ENCODE measurements around the gene NPHP3. TPM values are rescaled to one million over a fixed set of nuclear protein-coding genes. Genes with fewer than 3 reads are reported as not detected.
"Not testable (repeated sequence)": the region's sequence is repeated elsewhere in the genome, so short reads cannot be mapped to it uniquely, and the experiment has no call there.

NPHP3 gene
- total and polyA plus RNA-seq, 7 experiments from 2014 or later: 5.0 to 78.9 (median 21.8) TPM

DNA sequence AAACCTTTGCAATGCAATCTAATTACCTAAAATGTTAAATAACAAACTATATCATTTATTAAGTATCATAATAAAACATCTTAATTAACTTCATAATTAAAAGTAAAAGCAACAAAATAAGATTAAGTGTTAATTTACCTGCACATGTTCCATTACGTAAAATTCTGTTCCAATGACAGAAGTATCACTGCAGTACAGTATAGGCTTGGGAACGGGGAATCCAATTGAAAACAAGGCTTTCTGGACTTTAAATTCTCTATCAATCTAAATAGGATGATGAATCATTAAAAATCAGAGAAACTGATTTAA, 79.7 kb downstream of the NPHP3 start:
- DNase-seq: no peak
- H3K27me3 Mint-ChIP-seq: no peaks in the 10 kb centered on the region
- no peaks in the 10 kb centered on the region for H3K9me3 Mint-ChIP-seq
- ATAC-seq: no peak
- ChIA-PET CTCF (interaction anchor here (0.6 to 2.2 kb wide), 10 partner anchors 11 to 291 kb away, joined by 3 to 11 read pairs (median 4); no protein-coding TSS in a partner anchor), POLR2A (no interaction called here)
- H3K4me1 Mint-ChIP-seq: peaks cover 0 to 15% (median 3%) of the 10 kb centered on the region in 7 donors
- Histone ChIP-seq H3K27me3 (ENCODE audit: control insufficient read depth in 2 of 2, insufficient read depth in 2 of 2, low read length in 2 of 2) (no peaks in the 10 kb centered on the region), H3K9me3 (ENCODE audit: control insufficient read depth in 2 of 3, low read length in 3 of 3) (no peaks in the 10 kb centered on the region), H3K4me3 (ENCODE audit: low read length) (no peak overlapping the region), H3K4me1 (ENCODE audit: control insufficient read depth in 2 of 2, insufficient read depth in 2 of 2, low read length in 2 of 2) (no peaks in the 10 kb centered on the region), H3K36me3 (ENCODE audit: control insufficient read depth in 2 of 3, insufficient read depth in 3 of 3, low read length in 3 of 3) (peaks cover 7 to 21% (median 11%) of the 10 kb centered on the region in 3 experiments), H3K27ac (ENCODE audit: low read depth, low read length) (no peak overlapping the region)
- H3K4me3 Mint-ChIP-seq: no peak overlapping the region
- no peak overlapping the region for H3K27ac Mint-ChIP-seq
- H3K36me3 Mint-ChIP-seq: peaks cover 3 to 18% (median 13%) of the 10 kb centered on the region in 5 donors
- intact Hi-C loops (cut with micrococcal nuclease): loop anchor here (1.0 to 5.0 kb wide), 3 partner anchors 106 to 385 kb away; no protein-coding TSS in a partner anchor

DNA sequence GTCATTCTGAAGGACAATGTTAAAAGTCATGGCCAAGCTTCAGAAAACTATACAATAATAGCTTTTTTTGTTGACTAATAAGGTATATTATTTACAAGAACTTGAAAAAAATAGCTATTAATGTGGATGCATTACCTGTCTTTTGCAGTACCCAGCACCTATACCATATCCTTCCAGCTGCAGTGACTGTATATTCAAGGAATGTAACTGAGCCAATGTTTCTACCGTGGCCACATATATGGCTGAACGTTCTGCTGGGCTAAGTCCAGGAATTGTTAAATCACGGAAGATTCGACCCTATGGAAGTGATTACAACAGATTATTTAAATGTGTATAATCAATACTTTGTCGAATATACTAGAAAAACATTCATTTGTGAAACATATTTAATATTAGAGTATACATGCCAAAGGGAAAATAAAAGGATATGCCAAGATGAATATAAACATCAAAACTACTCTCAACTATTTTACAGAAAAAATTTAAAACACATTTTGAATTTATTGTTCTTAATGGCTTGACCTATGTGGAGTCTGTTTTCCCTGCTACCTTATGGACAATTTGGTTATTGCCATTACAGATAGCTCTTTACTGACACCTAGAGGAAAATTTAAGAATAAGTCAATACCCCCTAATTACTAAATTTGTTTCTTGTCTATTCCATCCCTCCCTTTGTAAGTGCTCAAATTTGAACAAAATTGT, 80.2 kb downstream of the NPHP3 start:
- no peaks in the 10 kb centered on the region for H3K27me3 Mint-ChIP-seq

DNA sequence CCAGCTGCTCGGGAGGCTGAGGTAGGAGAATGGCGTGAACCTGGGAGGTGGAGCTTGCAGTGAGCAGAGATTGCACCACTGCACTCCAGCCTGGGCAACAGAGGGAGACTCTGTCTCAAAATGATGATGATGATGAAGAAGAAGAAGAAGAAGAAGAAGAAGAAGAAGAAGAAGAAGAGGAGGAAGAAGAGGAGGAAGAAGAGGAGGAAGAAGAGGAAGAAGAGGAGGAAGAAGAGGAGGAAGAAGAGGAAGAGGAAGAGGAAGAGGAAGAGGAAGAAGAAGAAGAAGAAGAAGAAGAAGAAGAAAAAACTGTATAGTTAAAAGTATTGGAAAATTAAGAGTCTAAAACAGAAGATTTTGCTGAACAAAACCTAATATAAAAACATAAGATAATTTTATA, 80.8 kb downstream of the NPHP3 start:
- intact Hi-C loops (cut with micrococcal nuclease): loop anchor here in 1 of 2 donors (5.0 kb wide), 1 partner anchor 384 kb away; no protein-coding TSS in a partner anchor
- H3K4me1 Mint-ChIP-seq; H3K4me3 Mint-ChIP-seq; H3K27ac ChIP-seq (ENCODE audit: low read depth, low read length); H3K27me3 ChIP-seq (ENCODE audit: control insufficient read depth in 2 of 2, insufficient read depth in 2 of 2, low read length in 2 of 2); H3K27ac Mint-ChIP-seq; H3K9me3 ChIP-seq (ENCODE audit: control insufficient read depth in 2 of 3, low read length in 3 of 3); H3K4me1 ChIP-seq (ENCODE audit: control insufficient read depth in 2 of 2, insufficient read depth in 2 of 2, low read length in 2 of 2); H3K9me3 Mint-ChIP-seq; DNase-seq; ATAC-seq; POLR2A ChIA-PET; H3K4me3 ChIP-seq (ENCODE audit: low read length); H3K27me3 Mint-ChIP-seq: not testable (repeated sequence)
- H3K36me3 ChIP-seq (ENCODE audit: control insufficient read depth in 2 of 3, insufficient read depth in 3 of 3, low read length in 3 of 3): peaks cover 7 to 25% (median 11%) of the 10 kb centered on the region in 3 experiments
- CTCF ChIA-PET: interaction anchor here (0.8 to 2.2 kb wide), 6 partner anchors 12 to 290 kb away, joined by 3 to 10 read pairs (median 4); no protein-coding TSS in a partner anchor
- peaks cover 4 to 27% (median 21%) of the 10 kb centered on the region in 5 donors for H3K36me3 Mint-ChIP-seq

More for the DNA sequence above, 80.2 kb downstream of the NPHP3 start:
- ChIA-PET CTCF (interaction anchor here (0.6 to 2.2 kb wide), 10 partner anchors 11 to 290 kb away, joined by 3 to 11 read pairs (median 4); no protein-coding TSS in a partner anchor), POLR2A (no interaction called here)
- Histone ChIP-seq H3K27me3 (ENCODE audit: control insufficient read depth in 2 of 2, insufficient read depth in 2 of 2, low read length in 2 of 2) (no peaks in the 10 kb centered on the region), H3K36me3 (ENCODE audit: control insufficient read depth in 2 of 3, insufficient read depth in 3 of 3, low read length in 3 of 3) (peaks cover 7 to 21% (median 11%) of the 10 kb centered on the region in 3 experiments), H3K9me3 (ENCODE audit: control insufficient read depth in 2 of 3, low read length in 3 of 3) (no peaks in the 10 kb centered on the region), H3K27ac (ENCODE audit: low read depth, low read length) (no peak overlapping the region), H3K4me1 (ENCODE audit: control insufficient read depth in 2 of 2, insufficient read depth in 2 of 2, low read length in 2 of 2) (no peaks in the 10 kb centered on the region), H3K4me3 (ENCODE audit: low read length) (no peak overlapping the region)
- peaks cover 4 to 22% (median 17%) of the 10 kb centered on the region in 5 donors for H3K36me3 Mint-ChIP-seq
- intact Hi-C loops (cut with micrococcal nuclease): loop anchor here (1.0 to 5.0 kb wide), 3 partner anchors 106 to 385 kb away; no protein-coding TSS in a partner anchor
- H3K4me3 Mint-ChIP-seq: no peak overlapping the region
- no peak overlapping the region for H3K27ac Mint-ChIP-seq
- DNase-seq (peak in 5 of 9 donors; percentile 17 to 45 (median 36)), ATAC-seq (peak; percentile 67)
- H3K9me3 Mint-ChIP-seq: no peaks in the 10 kb centered on the region
- H3K4me1 Mint-ChIP-seq: peaks cover 0 to 11% (median 3%) of the 10 kb centered on the region in 7 donors

DNA sequence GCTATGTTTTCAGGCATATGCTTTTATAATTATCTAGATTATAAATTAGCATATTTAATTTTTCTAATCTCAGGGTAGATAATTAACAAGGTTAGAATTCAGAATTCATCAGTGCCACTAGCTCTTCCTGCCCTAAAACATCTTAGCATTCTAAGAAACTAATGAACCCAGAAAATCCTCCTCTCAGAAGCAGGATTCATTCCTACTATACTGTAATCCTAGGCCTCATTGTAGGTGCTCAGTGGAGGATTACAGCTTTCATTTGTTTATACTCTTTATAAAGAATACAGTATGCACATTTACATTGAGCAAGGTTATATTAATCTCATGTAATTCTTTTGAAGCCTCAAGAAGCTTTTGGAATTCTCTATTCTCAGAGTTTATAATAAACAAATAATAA, 83.5 kb downstream of the NPHP3 start:
- Mint-ChIP-seq H3K4me1 (peaks cover 0 to 3% (median 0%) of the 10 kb centered on the region in 7 donors), H3K27me3 (no peaks in the 10 kb centered on the region), H3K36me3 (peaks cover 4 to 38% (median 32%) of the 10 kb centered on the region in 5 donors), H3K9me3 (peaks cover 0 to 2% (median 0%) of the 10 kb centered on the region in 11 donors), H3K27ac (no peak overlapping the region), H3K4me3 (no peak overlapping the region)
- Histone ChIP-seq H3K27ac (ENCODE audit: low read depth, low read length) (no peak overlapping the region), H3K4me1 (ENCODE audit: control insufficient read depth in 2 of 2, insufficient read depth in 2 of 2, low read length in 2 of 2) (no peaks in the 10 kb centered on the region), H3K4me3 (ENCODE audit: low read length) (no peak overlapping the region), H3K27me3 (ENCODE audit: control insufficient read depth in 2 of 2, insufficient read depth in 2 of 2, low read length in 2 of 2) (no peaks in the 10 kb centered on the region), H3K36me3 (ENCODE audit: control insufficient read depth in 2 of 3, insufficient read depth in 3 of 3, low read length in 3 of 3) (peaks cover 7 to 26% (median 11%) of the 10 kb centered on the region in 3 experiments), H3K9me3 (ENCODE audit: control insufficient read depth in 2 of 3, low read length in 3 of 3) (no peaks in the 10 kb centered on the region)
- intact Hi-C loops (cut with micrococcal nuclease): no loop called here
- CTCF ChIA-PET: interaction anchor here (1.4 kb wide), 1 partner anchor 105 kb away, joined by 6 read pairs; no protein-coding TSS in a partner anchor
- POLR2A ChIA-PET: no interaction called here
- ATAC-seq (no peak), DNase-seq (no peak)

DNA sequence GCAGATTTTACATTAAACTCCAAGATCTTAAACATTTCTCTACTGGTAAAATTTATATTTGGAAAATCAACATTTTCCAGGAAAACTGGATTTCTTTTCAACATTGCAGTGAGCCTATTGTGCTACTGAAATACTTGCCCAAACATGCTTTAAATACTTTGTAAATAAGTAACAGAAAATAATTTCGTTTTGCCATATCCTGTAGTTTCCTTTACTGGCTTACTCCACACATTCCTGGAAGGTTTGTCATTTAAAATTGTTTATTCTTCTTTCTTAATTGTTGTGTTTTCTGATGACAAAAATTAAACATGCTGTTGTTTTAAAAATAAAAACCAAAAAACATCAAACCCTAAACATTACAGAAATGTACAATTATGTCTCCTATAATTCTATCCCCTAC, 84.6 kb downstream of the NPHP3 start:
- ChIA-PET CTCF (no interaction called here), POLR2A (no interaction called here)
- no peak for ATAC-seq
- H3K9me3 ChIP-seq (ENCODE audit: control insufficient read depth in 2 of 3, low read length in 3 of 3): no peaks in the 10 kb centered on the region
- H3K9me3 Mint-ChIP-seq: peaks cover 0 to 2% (median 0%) of the 10 kb centered on the region in 11 donors
- H3K4me3 ChIP-seq (ENCODE audit: low read length): no peak overlapping the region
- no peaks in the 10 kb centered on the region for H3K4me1 ChIP-seq (ENCODE audit: control insufficient read depth in 2 of 2, insufficient read depth in 2 of 2, low read length in 2 of 2)
- H3K4me1 Mint-ChIP-seq: peaks cover 0 to 3% (median 0%) of the 10 kb centered on the region in 7 donors
- no peak overlapping the region for H3K27ac Mint-ChIP-seq
- no peaks in the 10 kb centered on the region for H3K27me3 ChIP-seq (ENCODE audit: control insufficient read depth in 2 of 2, insufficient read depth in 2 of 2, low read length in 2 of 2)
- peaks cover 4 to 48% (median 32%) of the 10 kb centered on the region in 5 donors for H3K36me3 Mint-ChIP-seq
- peaks cover 7 to 26% (median 11%) of the 10 kb centered on the region in 3 experiments for H3K36me3 ChIP-seq (ENCODE audit: control insufficient read depth in 2 of 3, insufficient read depth in 3 of 3, low read length in 3 of 3)
- no peak for DNase-seq
- H3K27ac ChIP-seq (ENCODE audit: low read depth, low read length): no peak overlapping the region
- H3K27me3 Mint-ChIP-seq: no peaks in the 10 kb centered on the region
- intact Hi-C loops (cut with micrococcal nuclease): no loop called here
- no peak overlapping the region for H3K4me3 Mint-ChIP-seq

DNA sequence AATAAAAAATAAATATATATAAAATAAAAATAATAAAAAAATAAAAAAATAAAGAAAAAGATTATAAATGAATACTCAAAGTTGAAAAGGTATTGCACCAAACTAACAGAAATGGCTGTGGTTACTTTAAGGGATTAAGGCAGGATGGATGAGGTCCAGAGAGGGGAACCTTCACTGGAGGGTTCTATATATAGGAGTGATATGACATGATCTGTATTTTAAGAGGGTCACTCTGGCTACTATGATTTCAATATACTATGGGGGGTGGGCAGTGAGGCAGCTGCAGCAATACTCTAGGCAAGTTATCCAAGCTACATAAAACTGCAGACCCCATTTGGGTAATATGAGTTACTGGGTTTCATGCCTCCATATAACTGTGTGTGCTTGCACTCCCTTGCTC, 87.2 kb downstream of the NPHP3 start:
- Mint-ChIP-seq H3K36me3 (peaks cover 0 to 42% (median 32%) of the 10 kb centered on the region in 5 donors), H3K4me3 (no peak overlapping the region), H3K27me3 (no peaks in the 10 kb centered on the region), H3K4me1 (no peaks in the 10 kb centered on the region), H3K9me3 (peaks cover 0 to 2% (median 0%) of the 10 kb centered on the region in 11 donors), H3K27ac (no peak overlapping the region)
- DNase-seq (no peak), ATAC-seq (no peak)
- CTCF ChIA-PET: interaction anchor here (1.2 kb wide), 1 partner anchor 99 kb away, joined by 5 read pairs; no protein-coding TSS in a partner anchor
- H3K9me3 ChIP-seq (ENCODE audit: control insufficient read depth in 2 of 3, low read length in 3 of 3): no peaks in the 10 kb centered on the region
- no peaks in the 10 kb centered on the region for H3K4me1 ChIP-seq (ENCODE audit: control insufficient read depth in 2 of 2, insufficient read depth in 2 of 2, low read length in 2 of 2)
- no peak overlapping the region for H3K4me3 ChIP-seq (ENCODE audit: low read length)
- intact Hi-C loops (cut with micrococcal nuclease): no loop called here
- POLR2A ChIA-PET: no interaction called here
- H3K27ac ChIP-seq (ENCODE audit: low read depth, low read length): no peak overlapping the region
- no peaks in the 10 kb centered on the region for H3K27me3 ChIP-seq (ENCODE audit: control insufficient read depth in 2 of 2, insufficient read depth in 2 of 2, low read length in 2 of 2)
- peaks cover 6 to 20% (median 7%) of the 10 kb centered on the region in 3 experiments for H3K36me3 ChIP-seq (ENCODE audit: control insufficient read depth in 2 of 3, insufficient read depth in 3 of 3, low read length in 3 of 3)

Data from naive thymus-derived CD4-positive, alpha-beta T cell (primary cell).